HG03432 (cell line): Measurements from ENCODE around the gene TEX28.

Experiments
- ATAC-seq: cut with Tn5 transposase; IDR thresholded peaks from one replicate; pipeline ENCODE4 v1.9.1; 2021; ENCODE audit warnings: mild to moderate bottlenecking, moderate library complexity; ENCODE audit not compliant: unreplicated experiment

Gene TEX28

GRCh38 chrX:154294791-154295574 is at the start of gene TEX28:
Gene TEX28, minus strand, starts transcription at chrX:154295124. Its CDS starts 3,007 bp downstream, at chrX:154292117.
- ATAC-seq, result no peak

- ATAC-seq, result peak; percentile 25
Measured at GRCh38 chrX:154343620-154344019, 48.7 kb upstream of the TEX28 start.

GRCh38 chrX:154343063-154343462 is 48.1 kb upstream of the TEX28 start:
- ATAC-seq, result peak; percentile 15

GRCh38 chrX:154341399-154342298 is 46.7 kb upstream of the TEX28 start:
- ATAC-seq, result peak; percentile 74

GRCh38 chrX:154334496-154334895 is 39.6 kb upstream of the TEX28 start:
- no peak for ATAC-seq

GRCh38 chrX:154333837-154334271 is 38.9 kb upstream of the TEX28 start:
- ATAC-seq, result peak; percentile 64

- ATAC-seq, result no peak
Measured at GRCh38 chrX:154333116-154333515, 38.2 kb upstream of the TEX28 start.

GRCh38 chrX:154332561-154332960 is 37.6 kb upstream of the TEX28 start:
- no peak for ATAC-seq

GRCh38 chrX:154329294-154329693 is 34.4 kb upstream of the TEX28 start:
- ATAC-seq, result no peak

- ATAC-seq, result no peak
Measured at GRCh38 chrX:154328646-154329045, 33.7 kb upstream of the TEX28 start.

- ATAC-seq, result no peak
Measured at GRCh38 chrX:154327038-154327820, 32.3 kb upstream of the TEX28 start.

GRCh38 chrX:154325541-154325940 is 30.6 kb upstream of the TEX28 start:
- no peak for ATAC-seq

GRCh38 chrX:154323537-154323936 is 28.6 kb upstream of the TEX28 start:
- no peak for ATAC-seq

GRCh38 chrX:154322890-154323289 is 28.0 kb upstream of the TEX28 start:
- ATAC-seq, result no peak

GRCh38 chrX:154321594-154321993 is 26.7 kb upstream of the TEX28 start:
- no peak for ATAC-seq

- ATAC-seq, result no peak
Measured at GRCh38 chrX:154321152-154321551, 26.2 kb upstream of the TEX28 start.

GRCh38 chrX:154320406-154320805 is 25.5 kb upstream of the TEX28 start:
- no peak for ATAC-seq

GRCh38 chrX:154317391-154317995 is 22.6 kb upstream of the TEX28 start:
- no peak for ATAC-seq

- ATAC-seq, result no peak
Measured at GRCh38 chrX:154315416-154315815, 20.5 kb upstream of the TEX28 start.

GRCh38 chrX:154313147-154313546 is 18.2 kb upstream of the TEX28 start:
- no peak for ATAC-seq

GRCh38 chrX:154312116-154312515 is 17.2 kb upstream of the TEX28 start:
- ATAC-seq, result no peak
